HG02852 (cell line): ENCODE results near the gene DYTN.
"Not testable (repeated sequence)": the region's sequence is repeated elsewhere in the genome, so short reads cannot be mapped to it uniquely, and the experiment has no call there.

Experiments
- ATAC-seq: cut with Tn5 transposase; IDR thresholded peaks from one replicate; pipeline ENCODE4 v1.9.1; 2021; ENCODE audit warnings: mild to moderate bottlenecking, moderate library complexity; ENCODE audit not compliant: unreplicated experiment

Gene DYTN

DNA sequence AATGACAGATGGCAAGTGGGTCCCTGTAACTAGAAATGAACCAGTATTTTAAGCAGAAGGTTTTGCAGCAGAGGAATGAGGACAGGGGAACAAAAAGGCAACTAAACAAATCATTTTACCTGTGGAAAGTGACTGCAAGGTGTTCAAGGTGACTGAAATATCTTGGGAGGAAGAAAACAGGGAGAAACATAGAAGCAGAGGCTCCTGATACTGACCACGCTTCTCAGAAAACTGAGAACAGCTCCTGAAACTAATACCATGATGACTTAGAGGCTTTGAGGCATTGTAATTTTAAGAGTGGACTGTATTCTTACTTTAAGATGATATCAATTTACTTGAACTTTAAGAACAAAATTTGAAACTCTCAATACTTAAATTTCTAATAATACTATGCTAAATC, at the start of gene DYTN:
TSS of gene DYTN (minus strand) at position 101 of the 400 bp plus-strand sequence. CDS start 117 bp downstream, outside the sequence.
- ATAC-seq, result no peak

DNA sequence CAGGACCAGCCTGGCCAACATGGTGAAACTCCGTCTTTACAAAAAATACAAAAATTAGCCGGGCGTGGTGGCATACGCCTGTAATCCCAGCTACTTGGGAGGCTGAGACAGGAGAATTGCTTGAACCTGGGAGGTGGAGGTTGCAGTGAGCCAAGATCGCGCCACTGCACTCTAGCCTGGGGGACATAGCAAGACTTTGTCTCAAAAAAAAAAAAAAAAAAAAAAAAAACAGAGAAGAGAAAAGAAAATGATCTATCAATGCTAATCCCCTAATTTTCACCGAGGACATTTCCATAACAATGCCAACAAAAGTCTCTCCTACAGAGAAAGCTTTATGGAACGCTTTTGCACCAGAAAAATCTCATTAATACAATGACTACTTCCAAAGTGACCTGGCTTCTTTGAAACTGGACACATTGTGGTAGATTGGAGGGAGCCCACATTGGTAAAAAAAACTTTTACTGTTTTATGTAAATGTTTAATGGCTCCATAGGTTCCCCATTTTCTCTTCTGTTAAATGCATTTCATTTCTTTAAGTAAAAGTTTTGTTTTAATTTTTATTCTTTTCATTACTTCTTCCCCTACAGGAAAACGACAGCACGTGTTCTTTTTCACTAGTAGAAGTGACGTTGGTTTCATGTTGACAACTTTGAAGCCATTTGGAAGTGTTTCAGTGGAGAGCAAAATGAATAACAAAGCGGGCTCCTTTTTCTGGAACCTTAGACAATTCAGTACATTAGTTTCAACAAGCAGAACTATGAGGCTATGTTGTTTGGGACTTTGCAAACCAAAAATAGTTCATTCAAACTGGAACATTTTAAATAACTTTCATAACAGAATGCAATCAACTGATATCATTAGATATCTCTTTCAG, 48.1 kb upstream of the DYTN start:
- no peak for ATAC-seq

DNA sequence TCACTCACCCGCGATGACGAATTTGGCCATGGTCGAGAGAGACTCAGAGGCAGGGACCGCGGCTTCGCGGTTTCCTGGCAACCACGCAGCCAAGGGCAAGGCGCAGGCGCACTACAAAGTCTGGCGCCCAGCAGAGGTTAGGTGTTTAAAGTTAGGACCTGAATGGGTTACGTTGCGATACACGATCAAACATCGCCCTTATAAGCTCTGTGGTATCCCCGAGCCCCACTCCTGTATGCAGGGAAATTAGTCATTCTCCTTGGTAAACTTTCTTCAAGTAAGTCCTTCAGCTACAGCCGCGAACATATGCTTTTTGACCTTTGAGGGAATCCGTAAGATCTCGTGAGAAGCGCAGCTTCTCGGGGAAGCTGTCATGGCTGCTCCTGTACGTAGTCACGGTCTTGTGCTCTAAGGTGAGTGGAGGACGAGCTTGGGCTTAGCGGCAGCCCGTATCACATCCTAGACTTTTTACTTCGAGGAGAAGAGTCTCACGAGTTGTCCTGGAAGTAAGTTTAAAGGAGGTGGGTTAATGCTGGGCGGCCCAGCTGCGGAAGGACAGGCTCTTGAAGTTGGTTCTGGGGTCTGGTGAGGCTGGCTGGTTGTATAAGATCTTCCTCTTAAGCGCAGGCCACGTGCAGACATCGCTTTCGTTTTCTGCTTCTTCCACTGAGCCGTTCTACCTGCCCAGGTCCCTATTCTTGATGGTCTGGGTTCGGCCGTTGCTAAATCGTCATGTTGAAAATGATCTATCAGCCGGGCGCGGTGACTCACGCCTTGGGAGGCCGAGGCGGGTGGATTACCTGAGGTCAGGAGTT, 47.3 kb upstream of the DYTN start, which contains the start of the genes FASTKD2 and MDH1B:
TSS of gene FASTKD2 (plus strand) at position 365 of the 815 bp plus-strand sequence. CDS start 1,088 bp downstream, outside the sequence.
TSS of gene MDH1B (minus strand) at position 87 of the 815 bp plus-strand sequence. CDS start at position 30, 57 bp downstream.
- ATAC-seq, result peak; percentile 93

DNA sequence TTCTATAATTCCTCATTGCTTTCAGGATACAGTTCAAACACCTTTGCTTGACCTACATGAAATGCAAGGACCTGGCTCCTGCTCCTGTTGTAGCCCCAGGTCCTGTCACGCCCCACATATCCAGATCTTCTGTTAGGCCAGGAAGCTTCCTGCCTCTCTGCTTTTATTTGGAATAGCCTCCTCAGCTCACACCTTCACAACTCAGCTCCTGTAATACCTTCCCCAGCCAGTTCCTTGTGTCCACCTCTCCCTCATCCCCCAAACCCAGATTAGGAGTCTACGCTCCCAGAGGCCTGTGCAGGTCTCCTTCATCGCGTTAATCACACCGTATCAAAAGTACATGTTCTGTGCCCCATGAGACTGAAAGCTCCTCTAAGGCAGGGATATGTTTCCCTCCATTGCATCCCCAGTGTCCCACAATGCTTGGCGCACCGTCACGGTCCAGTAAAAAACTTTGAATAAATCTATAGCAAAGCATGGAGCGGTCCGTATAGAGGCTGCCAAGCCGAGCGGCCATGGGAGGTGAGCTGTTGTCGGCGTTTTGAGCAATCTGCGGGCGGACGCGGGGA, 46.6 kb upstream of the DYTN start:
- ATAC-seq, result no peak

DNA sequence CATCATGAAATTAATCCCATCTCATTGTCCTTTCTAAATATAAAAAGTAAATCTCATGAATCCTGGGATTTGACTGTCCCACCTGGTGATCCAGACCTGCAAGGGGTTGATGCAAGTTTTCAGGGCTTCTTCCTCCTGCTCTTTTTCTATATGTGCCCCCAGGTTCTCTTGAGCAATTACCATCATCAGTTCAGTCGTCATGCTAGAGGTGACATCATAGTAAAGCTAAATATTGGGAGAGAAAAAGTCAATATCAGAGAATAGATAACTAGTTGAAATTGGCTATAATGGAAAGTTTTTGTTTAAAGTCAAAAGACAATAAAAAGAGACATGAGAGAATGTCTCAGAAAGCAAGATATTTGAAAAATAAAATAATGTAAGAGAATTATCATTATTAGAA, 38.6 kb upstream of the DYTN start:
- ATAC-seq, result no peak

DNA sequence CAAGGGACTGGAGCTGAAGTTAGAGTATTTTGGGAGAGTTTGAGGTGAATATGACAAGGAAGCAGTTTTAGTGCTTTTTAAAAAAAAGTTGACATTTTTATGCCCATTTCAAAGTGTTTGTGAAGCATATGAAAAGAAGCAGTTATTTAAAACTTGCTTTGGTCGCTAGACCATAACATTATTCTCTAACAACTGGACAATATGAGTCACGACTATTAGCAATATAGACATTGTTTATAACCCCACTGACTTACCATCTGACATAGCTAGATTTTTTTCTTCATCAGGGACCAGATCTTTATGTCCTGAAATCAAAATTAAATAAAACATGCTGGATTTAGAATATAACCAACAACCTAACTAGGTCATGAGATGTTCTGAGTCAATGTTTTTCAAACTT, 22.6 kb upstream of the DYTN start:
- no peak for ATAC-seq

- ATAC-seq, result no peak
Measured at GRCh38 chr2:206739271-206739670, 21.1 kb upstream of the DYTN start.

GRCh38 chr2:206736935-206737334, 18.7 kb upstream of the DYTN start:
- ATAC-seq, result no peak

DNA sequence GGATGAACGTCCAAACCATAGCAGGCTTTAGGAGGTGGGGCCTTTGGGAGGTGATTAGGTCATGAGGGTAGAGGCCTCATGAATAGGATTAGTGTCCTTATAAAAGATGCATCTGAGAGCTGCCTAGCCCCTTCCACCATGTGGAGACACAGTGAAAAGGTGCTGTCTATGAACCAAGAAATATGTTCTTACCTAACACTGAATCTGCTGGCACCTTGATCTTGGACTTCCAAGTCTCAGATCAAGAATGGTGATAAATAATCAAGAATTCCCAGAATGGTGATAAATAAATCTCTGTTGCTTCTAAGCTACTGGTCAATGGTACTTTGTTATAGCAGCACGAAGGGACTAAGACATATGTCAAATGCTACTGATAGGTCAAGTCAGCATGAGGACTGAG, 15.1 kb upstream of the DYTN start:
- no peak for ATAC-seq

- no peak for ATAC-seq
Measured at GRCh38 chr2:206728277-206729199, 10.3 kb upstream of the DYTN start.

- ATAC-seq, result no peak
Measured at GRCh38 chr2:206727287-206727686, 9.1 kb upstream of the DYTN start.

GRCh38 chr2:206723288-206723687, 5.1 kb upstream of the DYTN start:
- no peak for ATAC-seq

DNA sequence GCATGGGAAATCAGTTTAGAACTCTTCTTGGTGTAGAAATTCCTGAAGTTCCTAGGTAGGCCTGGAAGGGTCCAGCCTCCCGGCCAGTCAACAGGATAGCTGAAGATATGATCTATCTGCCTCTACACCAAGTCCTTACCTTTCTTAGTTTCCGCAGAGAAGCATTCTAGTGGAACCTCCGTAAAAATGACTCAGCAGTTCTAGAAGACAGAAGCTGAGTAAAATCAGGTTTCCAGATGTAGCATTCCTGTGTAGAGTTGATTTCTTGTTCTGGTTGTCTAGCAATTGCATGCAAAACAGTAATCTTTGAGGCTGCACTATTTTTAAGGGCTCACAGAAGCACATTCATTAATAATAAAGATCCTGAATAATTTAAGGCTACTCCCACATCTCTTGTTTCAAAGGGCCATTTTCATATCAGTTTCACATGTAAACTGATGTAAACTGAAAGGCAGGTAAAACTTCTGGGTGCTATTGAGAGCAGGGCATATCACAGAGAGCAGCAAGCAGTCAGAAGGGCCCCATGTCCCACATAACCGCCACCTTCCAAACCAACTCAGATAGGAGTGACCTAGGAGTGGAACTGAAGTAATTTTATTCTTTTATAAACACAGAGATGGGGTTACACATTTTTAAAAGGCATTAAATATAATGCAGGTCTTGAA, 3.2 kb upstream of the DYTN start:
- ATAC-seq, result peak; percentile 89

- ATAC-seq, result no peak
Measured at GRCh38 chr2:206716623-206717022, 1.6 kb downstream of the DYTN start.

DNA sequence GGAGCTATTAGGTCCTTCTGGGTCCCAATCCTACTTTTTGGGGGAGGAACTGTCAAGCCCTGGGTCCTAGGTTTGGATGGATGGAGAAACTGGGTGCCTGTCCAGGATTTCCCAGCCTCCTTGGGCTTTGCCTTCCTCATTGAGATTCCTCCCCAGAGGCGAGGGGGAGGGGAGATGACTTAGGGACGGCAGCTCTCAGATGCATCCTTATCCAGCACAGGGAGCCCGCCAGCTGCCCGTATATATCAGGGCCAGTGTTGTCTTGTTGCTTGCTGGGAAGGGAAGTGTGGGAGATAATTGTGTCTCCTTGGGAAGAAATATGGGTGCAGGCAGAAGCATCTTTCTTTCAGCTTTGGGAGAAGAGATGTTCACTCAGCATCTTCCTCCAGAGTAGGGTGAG, 3.0 kb downstream of the DYTN start:
- not testable (repeated sequence) for ATAC-seq

GRCh38 chr2:206713746-206714145, 4.5 kb downstream of the DYTN start:
- ATAC-seq, result peak; percentile 87

GRCh38 chr2:206708286-206708685, 9.9 kb downstream of the DYTN start:
- no peak for ATAC-seq

- no peak for ATAC-seq
Measured at GRCh38 chr2:206707164-206707701, 11.0 kb downstream of the DYTN start.

- no peak for ATAC-seq
Measured at GRCh38 chr2:206701952-206702605, 16.1 kb downstream of the DYTN start.
